GM12865 (cell line): Measurements from ENCODE around the gene MTA3.

ENCODE experiments used
- DNase-seq: peaks from one replicate; pipeline ENCODE4 v3.0.0; 2010; ENCODE audit warnings: low read depth
- H3K4me3 ChIP-seq: 2 replicates; pipeline ENCODE4 v1.5.1; 2011; ENCODE audit warnings: mild to moderate bottlenecking, low read depth, low read length, control low read depth
- TF ChIP-seq, protein P1 (sequence below): IDR thresholded peaks from 2 replicates; pipeline ENCODE4 v1.5.1; 2011; ENCODE audit warnings: low read length, control low read depth, low read depth, inconsistent platforms; ENCODE audit not compliant: insufficient read depth; ENCODE audit errors: missing control alignments

MTA3 gene

DNA sequence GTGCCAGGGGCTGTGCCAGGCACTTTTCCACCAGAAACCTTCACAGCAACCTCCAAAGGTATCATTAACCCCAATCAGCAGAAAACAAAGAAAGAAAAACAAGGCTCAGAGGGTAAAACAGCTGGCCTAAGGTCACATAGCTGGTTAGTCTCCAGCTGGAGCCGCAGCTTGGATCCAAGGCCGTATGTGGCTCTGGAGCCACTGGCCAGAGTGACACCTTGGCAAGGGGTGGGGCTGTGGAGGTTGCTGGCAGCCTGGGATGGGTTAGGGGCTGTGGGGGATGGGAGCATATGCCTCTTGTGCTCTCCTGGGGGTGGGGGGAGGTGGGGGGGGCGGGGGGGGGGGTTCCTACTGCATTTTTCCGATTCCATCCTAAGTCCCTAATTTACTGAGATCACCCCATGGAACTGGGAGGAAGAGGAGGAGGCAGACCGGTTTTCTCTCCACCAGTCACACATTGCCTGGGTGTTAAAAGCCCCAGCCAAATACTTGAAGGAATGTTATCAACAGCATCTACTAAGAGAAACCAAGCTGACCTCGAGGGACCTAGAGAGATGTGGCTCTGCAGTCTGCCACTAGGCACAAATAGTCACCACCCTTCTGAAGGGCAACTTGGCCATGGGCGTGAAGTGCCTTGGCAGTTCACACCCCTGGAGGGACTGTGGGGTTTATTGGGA, 215.9 kb downstream of the MTA3 start:
- H3K4me3 ChIP-seq = no peak overlapping the region
- TF ChIP-seq, protein P1, sequence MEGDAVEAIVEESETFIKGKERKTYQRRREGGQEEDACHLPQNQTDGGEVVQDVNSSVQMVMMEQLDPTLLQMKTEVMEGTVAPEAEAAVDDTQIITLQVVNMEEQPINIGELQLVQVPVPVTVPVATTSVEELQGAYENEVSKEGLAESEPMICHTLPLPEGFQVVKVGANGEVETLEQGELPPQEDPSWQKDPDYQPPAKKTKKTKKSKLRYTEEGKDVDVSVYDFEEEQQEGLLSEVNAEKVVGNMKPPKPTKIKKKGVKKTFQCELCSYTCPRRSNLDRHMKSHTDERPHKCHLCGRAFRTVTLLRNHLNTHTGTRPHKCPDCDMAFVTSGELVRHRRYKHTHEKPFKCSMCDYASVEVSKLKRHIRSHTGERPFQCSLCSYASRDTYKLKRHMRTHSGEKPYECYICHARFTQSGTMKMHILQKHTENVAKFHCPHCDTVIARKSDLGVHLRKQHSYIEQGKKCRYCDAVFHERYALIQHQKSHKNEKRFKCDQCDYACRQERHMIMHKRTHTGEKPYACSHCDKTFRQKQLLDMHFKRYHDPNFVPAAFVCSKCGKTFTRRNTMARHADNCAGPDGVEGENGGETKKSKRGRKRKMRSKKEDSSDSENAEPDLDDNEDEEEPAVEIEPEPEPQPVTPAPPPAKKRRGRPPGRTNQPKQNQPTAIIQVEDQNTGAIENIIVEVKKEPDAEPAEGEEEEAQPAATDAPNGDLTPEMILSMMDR = no peak
- no peak for DNase-seq

DNA sequence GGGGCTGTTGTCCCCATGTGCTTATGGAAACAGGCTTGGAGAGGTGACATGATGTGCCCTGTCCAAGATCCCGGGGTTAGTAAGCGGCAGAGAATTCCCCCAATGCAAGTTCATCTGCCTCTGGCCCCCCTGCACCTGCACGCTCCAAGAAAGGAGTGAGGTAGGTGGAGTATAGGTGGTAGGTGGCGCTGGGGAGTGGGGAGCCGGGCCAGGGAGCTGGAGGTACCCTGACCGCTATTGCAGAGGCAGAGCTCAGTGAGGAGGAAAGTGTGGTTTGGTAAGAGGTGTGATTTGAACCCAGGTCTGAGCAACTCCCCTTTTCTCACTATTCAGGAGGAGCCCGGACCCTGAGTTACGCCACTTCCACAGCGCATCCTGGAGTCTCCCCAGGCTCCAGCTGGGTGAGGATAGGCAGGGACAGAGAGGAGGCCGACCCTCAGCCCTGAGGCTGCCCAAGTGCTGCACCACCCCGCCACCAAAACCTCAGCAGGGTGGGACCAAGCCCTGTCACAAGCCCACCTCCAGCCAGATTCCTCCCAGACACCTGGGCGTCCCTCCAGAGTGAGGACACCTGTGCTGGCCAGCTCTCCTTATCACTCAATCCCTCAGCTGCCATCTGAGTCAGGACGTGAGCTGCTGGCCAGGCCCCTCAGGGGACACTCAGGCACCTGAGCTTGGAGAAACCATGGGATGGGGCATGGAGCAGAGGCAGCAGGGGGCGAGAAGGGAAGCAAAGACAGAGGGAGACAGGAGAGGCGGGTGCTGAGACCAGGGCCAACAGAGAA, 218.3 kb downstream of the MTA3 start:
- no peak for DNase-seq
- TF ChIP-seq, protein P1 = no peak
- H3K4me3 ChIP-seq = no peak overlapping the region

DNA sequence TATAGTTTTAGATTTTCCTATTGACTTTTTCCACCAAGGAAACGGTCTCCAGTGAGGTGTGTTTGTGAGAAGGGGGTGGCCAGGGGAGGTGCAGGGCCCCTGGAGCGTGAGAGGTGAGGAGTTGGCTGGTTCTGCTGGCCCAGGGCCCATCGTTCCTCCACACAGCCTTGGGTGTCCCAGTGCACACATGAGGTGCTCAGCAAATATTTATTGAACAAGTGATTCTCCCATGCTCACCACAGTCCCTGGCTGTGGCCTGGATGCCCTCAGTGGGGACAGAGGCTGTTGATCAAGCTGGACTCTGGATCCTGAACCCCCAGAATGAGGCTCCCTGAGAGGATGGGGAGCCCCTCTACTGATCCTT, 219.0 kb downstream of the MTA3 start:
- TF ChIP-seq, protein P1 = no peak
- DNase-seq = no peak

DNA sequence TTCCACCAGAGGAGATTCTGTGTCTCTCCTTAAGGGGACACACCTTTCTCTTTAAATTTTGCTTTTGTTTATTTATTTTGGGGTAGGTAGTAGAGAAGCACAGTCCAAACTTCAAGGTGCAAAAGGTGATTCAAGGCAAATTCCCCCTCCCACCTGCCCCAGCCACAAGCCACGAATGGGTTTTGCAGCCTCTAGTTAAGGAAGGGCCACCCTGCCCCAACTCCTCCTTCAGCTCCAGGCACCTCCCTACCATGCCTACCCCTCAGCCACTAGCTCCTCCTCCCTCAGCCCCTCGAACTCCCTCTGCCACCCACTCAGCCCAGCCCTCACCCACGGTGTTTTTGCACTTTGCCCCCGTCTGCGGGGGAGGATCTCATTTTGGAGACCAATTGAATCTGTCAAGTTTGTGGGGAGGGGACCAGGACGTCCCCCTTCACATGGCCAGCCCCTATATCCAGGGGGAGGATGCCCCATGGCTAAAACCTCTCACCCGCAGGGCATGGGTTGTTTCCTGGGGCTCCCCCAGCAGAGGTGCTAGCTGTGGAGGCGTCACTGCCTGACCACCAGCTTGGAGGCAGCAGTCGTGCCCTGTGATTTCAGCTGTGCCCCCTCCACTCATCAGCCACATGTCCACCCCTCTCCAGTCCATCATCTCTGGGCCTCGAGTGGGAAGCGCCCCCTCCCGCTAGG, 219.5 kb downstream of the MTA3 start:
- no peak overlapping the region for H3K4me3 ChIP-seq
- DNase-seq = no peak
- TF ChIP-seq, protein P1 = no peak

More for the DNA sequence above, 219.0 kb downstream of the MTA3 start:
- H3K4me3 ChIP-seq = no peak overlapping the region

DNA sequence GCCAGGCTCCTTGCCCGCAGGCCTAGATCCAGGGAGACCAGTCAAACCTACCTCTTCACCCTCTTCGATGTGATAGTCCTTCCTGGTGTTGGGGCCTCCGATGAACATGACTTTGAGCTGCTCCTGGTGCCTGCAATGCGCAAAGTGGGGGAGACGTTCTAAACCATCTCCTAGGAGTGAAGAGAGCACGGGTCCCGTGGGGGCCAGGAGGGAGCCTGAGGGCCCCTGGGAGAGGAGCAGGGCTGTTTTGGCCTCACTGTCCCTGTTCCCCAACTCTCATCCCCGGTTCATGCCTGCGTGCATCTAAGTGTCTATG, 220.0 kb downstream of the MTA3 start:
- no peak for DNase-seq
- TF ChIP-seq, protein P1 = no peak
- no peak overlapping the region for H3K4me3 ChIP-seq

DNA sequence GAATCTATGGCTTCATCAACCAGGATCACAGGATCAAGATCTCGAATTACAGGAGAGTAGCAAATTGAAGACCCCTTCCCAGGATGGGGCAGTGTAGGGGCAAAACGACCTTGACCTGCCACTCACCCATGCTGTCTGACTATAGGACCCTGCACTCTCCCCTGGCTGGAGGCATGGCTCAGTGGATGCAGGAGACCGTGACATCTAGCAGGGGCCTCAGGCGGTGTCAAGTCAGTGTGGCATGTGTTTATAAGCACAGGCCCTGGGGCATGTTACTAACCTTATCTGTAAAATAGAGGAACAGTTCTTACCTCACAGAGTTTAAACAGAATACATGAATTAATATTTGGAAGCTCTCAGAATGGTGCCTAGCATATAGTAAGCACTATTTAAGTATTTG, 220.4 kb downstream of the MTA3 start:
- TF ChIP-seq, protein P1 = no peak
- H3K4me3 ChIP-seq = no peak overlapping the region
- DNase-seq = no peak
